ENCODE results near the gene MSH5. TPM values are rescaled to one million over a fixed set of nuclear protein-coding genes. Genes with fewer than 3 reads are reported as not detected.
A peak's percentile ranks its signal among the peaks of the same experiment; 100 is the strongest.

Gene MSH5
- total and polyA plus RNA-seq, 9 of the 15 experiments (the other 6 are each of a cell fraction or from before 2014, with no cell fraction given) = 12.5 to 104 (median 46.6) TPM

DNA sequence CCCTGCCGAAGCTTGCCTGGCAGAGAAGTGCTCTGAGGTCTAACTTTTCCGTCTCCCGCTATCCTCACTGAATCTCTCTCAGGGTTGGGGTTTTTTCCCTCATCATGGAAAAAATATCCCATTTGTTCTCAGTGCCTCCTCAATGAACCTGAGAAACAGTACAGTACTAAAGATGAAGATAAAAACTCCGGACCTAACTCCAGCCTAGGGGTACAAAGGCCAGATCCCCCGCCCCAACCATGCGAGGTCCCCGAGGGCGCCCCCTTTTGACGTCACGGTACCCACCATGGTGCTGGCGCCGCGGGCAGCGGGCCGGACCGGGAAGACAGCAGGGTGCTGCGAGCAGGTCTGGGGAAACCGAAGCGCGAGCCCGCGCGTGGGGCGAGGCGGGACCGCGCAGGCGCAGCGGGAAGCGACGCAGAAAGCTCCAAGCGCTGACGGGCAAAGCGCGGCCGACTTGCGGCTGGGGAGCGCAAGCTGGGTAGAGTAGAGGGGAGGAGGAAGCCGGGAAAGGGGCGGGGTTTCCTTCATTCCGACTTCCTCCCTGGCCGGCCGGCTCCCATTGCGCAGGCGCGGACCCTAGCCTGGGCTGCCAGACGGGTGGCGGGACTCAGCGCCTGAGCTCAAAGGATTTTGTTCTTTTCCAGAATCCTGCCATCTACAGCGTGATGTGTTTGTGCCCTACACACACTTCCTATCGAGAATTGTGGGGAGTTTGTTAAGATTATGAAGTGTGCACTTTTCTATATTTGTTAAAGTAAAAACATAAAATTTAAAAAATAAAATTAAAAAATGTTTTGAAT, 66.9 kb downstream of the MSH5 start, which contains the start of gene LSM2 (continued):
- TF ChIP-seq NONO (IDR thresholded peaks at IDR 0.05; ENCODE audit: low read depth in 2 of 2, low read length in 1 of 2) = peak in 1 of 2 experiments; percentile 44; a peak in 1 of 4 replicates
- TF ChIP-seq JUND (IDR thresholded peaks at IDR 0.05; ENCODE audit: borderline replicate concordance, low read depth, low read length) = peak; percentile 58
- TF ChIP-seq JUND (tag; IDR thresholded peaks at IDR 0.05; ENCODE audit: borderline replicate concordance, low read depth, low read length) = peak; percentile 72; the same call in 1 of the 3 replicates
- TF ChIP-seq KLF10 (CRISPR knock-in tag; IDR thresholded peaks at IDR 0.05) = no peak
- TF ChIP-seq YY1 (IDR thresholded peaks at IDR 0.05; ENCODE audit: borderline replicate concordance in 1 of 3, control insufficient read depth in 1 of 3, extremely low read depth in 1 of 3, insufficient read depth in 3 of 3, insufficient read length in 1 of 3, insufficient replicate concordance in 2 of 3, low read depth in 1 of 3, low read length in 2 of 3) = peak in 2 of 3 experiments; percentile 80 to 82
- TF ChIP-seq TBP (optimal IDR thresholded peaks at IDR 0.05; ENCODE audit: low read depth, low read length) = peak; percentile 89
- TF ChIP-seq ELF4 (CRISPR knock-in tag; IDR thresholded peaks at IDR 0.05) = no peak; the same call in 1 of the 2 replicates
- TF ChIP-seq SMAD1 (IDR thresholded peaks at IDR 0.05; ENCODE audit: low read depth, low read length, partially characterized antibody) = peak; percentile 81
- peak; percentile 95; the same call in 1 of the 2 replicates for TF ChIP-seq RBM14 (IDR thresholded peaks at IDR 0.05; ENCODE audit: borderline replicate concordance, insufficient read depth, low read depth, low read length)
- TF ChIP-seq ZC3H8 (IDR thresholded peaks at IDR 0.05) = no peak
- TF ChIP-seq, protein P1, sequence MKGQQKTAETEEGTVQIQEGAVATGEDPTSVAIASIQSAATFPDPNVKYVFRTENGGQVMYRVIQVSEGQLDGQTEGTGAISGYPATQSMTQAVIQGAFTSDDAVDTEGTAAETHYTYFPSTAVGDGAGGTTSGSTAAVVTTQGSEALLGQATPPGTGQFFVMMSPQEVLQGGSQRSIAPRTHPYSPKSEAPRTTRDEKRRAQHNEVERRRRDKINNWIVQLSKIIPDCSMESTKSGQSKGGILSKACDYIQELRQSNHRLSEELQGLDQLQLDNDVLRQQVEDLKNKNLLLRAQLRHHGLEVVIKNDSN (CRISPR knock-in tag; IDR thresholded peaks at IDR 0.05) = no peak
- TF ChIP-seq ZNF778 (CRISPR knock-in tag; IDR thresholded peaks at IDR 0.05) = 0 out of 2 replicates have a peak, but pooled peaks have one; percentile 33
- peak; percentile 98 for TF ChIP-seq HNRNPL (IDR thresholded peaks at IDR 0.05; ENCODE audit: low read depth, low read length)
- peak; percentile 84; the same call in 1 of the 2 replicates for TF ChIP-seq GTF2F1 (IDR thresholded peaks at IDR 0.05; ENCODE audit: low read depth, low read length)
- peak; percentile 74 for TF ChIP-seq SETDB1 (IDR thresholded peaks at IDR 0.05; ENCODE audit: low read length)
- TF ChIP-seq EWSR1 (IDR thresholded peaks at IDR 0.05; ENCODE audit: borderline replicate concordance, low read depth, partially characterized antibody) = no peak
- peak; percentile 94 for TF ChIP-seq FOXP4 (CRISPR knock-in tag; IDR thresholded peaks at IDR 0.05; ENCODE audit: borderline replicate concordance)
- TF ChIP-seq SRSF1 (IDR thresholded peaks at IDR 0.05; ENCODE audit: low read depth, low read length) = no peak
- TF ChIP-seq MED1 (CRISPR knock-in tag; IDR thresholded peaks at IDR 0.05; ENCODE audit: borderline replicate concordance) = no peak
- TF ChIP-seq DIDO1 (tag; IDR thresholded peaks at IDR 0.05; ENCODE audit: low read depth) = peak; percentile 78
- TF ChIP-seq ZHX1 (conservative IDR thresholded peaks at IDR 0.05; ENCODE audit: low read length) = peak; percentile 83; the same call in 1 of the 2 replicates
